HepG2 (cell line): ENCODE measurements around the gene STUB1. TPM values are rescaled to one million over a fixed set of nuclear protein-coding genes. Genes with fewer than 3 reads are reported as not detected.
A peak's percentile ranks its signal among the peaks of the same experiment; 100 is the strongest.

Source experiments
- DR1 ChIP-seq: sonication (generic); formaldehyde crosslinking; IDR thresholded peaks from 2 replicates; pipeline ENCODE4 v1.8.0; 2021; ENCODE audit warnings: mild to moderate bottlenecking, missing genetic modification reagents, inconsistent platforms
- ESRRA ChIP-seq: sonication (generic); formaldehyde crosslinking; IDR thresholded peaks from 2 replicates; pipeline ENCODE4 v1.5.1; 2020; ENCODE audit warnings: mild to moderate bottlenecking, low read depth, missing genetic modification reagents
- ETV5 ChIP-seq: IDR thresholded peaks from 2 replicates; pipeline ENCODE4 v1.6.1; 2018; ENCODE audit warnings: missing biosample characterization, missing genetic modification reagents, inconsistent platforms, borderline replicate concordance
- GATA4 ChIP-seq: sonication (generic); IDR thresholded peaks from 2 replicates; pipeline ENCODE4 v1.6.1; 2016; ENCODE audit warnings: antibody characterized with exemption, low read depth, borderline replicate concordance
- HOXA5 ChIP-seq: sonication (generic); formaldehyde crosslinking; IDR thresholded peaks from 2 replicates; pipeline ENCODE4 v1.4.0; 2020; ENCODE audit warnings: missing genetic modification reagents
- JUNB ChIP-seq: sonication (generic); formaldehyde crosslinking; IDR thresholded peaks from 2 replicates; pipeline ENCODE4 v1.8.0; 2022; ENCODE audit warnings: missing genetic modification reagents, mild to moderate bottlenecking, borderline replicate concordance
- KDM6A ChIP-seq: IDR thresholded peaks from 2 replicates; pipeline ENCODE4 v1.6.1; 2016; ENCODE audit warnings: low read depth
- KLF15 ChIP-seq: sonication (generic); formaldehyde crosslinking; IDR thresholded peaks from 2 replicates; pipeline ENCODE4 v1.8.1; 2023; ENCODE audit warnings: borderline replicate concordance, mild to moderate bottlenecking, inconsistent platforms, missing genetic modification reagents, mixed read lengths
- PHF21A ChIP-seq: sonication (generic); formaldehyde crosslinking; IDR thresholded peaks from 2 replicates; pipeline ENCODE4 v1.5.0; 2020; ENCODE audit warnings: mild to moderate bottlenecking, missing genetic modification reagents
- SATB2 ChIP-seq: sonication (generic); formaldehyde crosslinking; IDR thresholded peaks from 2 replicates; pipeline ENCODE4 v1.5.0; 2020; ENCODE audit warnings: missing genetic modification reagents
- SNAI1 ChIP-seq: sonication (generic); formaldehyde crosslinking; IDR thresholded peaks from 2 replicates; pipeline ENCODE4 v1.5.0; 2020; ENCODE audit warnings: mild to moderate bottlenecking, missing genetic modification reagents, borderline replicate concordance
- SP4 ChIP-seq: sonication (generic); formaldehyde crosslinking; IDR thresholded peaks from 2 replicates; pipeline ENCODE4 v1.8.1; 2023; ENCODE audit warnings: mild to moderate bottlenecking, missing genetic modification reagents
- U2AF1 ChIP-seq: fragments of 200-400 bp; formaldehyde crosslinking; optimal IDR thresholded peaks from 2 replicates; pipeline ENCODE3; 2017; ENCODE audit warnings: mild to moderate bottlenecking, low read depth, low read length
- ZNF382 ChIP-seq: sonication (generic); formaldehyde crosslinking; IDR thresholded peaks from 2 replicates; pipeline ENCODE4 v1.5.0; 2020; ENCODE audit warnings: missing genetic modification reagents, mild to moderate bottlenecking, borderline replicate concordance
- ZNF546 ChIP-seq: sonication (generic); formaldehyde crosslinking; conservative IDR thresholded peaks from 2 replicates; pipeline ENCODE4 v1.8.1; 2023; ENCODE audit warnings: mild to moderate bottlenecking, missing genetic modification reagents
- ZSCAN21 ChIP-seq: sonication (generic); formaldehyde crosslinking; IDR thresholded peaks from 2 replicates; pipeline ENCODE4 v1.8.0; 2022; ENCODE audit warnings: mild to moderate bottlenecking, missing genetic modification reagents, moderate library complexity, borderline replicate concordance
- ZSCAN30 ChIP-seq: sonication (generic); formaldehyde crosslinking; IDR thresholded peaks from 2 replicates; pipeline ENCODE4 v1.5.0; 2020; ENCODE audit warnings: mild to moderate bottlenecking, missing genetic modification reagents
- polyA plus RNA-seq, 8 experiments: library from polyadenylated mRNA; depleted of rRNA in 3 of 8; stranded (reverse) in 7 of 8; unstranded in 1 of 8; fragments of >200 nt; fragmentation: Illumina TruSeq in 4 of 8; extraction: Trizol in 4 of 8; gene quantifications; 2 replicates each; pipeline versions ENCODE4 v1.2.1 to v1.2.3, GENCODE V29; 2011 to 2016; ENCODE audit warnings: low read depth in 4 of 8, missing spikeins in 1 of 8, mixed read lengths in 1 of 8; ENCODE audit not compliant: insufficient read depth in 1 of 8
- total RNA-seq, 5 experiments: library from RNA; depleted of rRNA; stranded (reverse); fragments of >200 nt; fragmentation: Illumina TruSeq; extraction: Trizol; gene quantifications; 2 replicates each; pipeline ENCODE4 v1.2.3, GENCODE V29; 2016; ENCODE audit warnings: low read depth in 1 of 5
- TF ChIP-seq, protein P1 (sequence below): sonication (generic); formaldehyde crosslinking; conservative IDR thresholded peaks from 2 replicates; pipeline ENCODE4 v1.4.0; 2020; ENCODE audit warnings: missing genetic modification reagents
- TF ChIP-seq, protein P2 (sequence below): sonication (generic); formaldehyde crosslinking; IDR thresholded peaks from 2 replicates; pipeline ENCODE4 v1.8.1; 2022; ENCODE audit warnings: low read depth, mild to moderate bottlenecking, missing genetic modification reagents
- TF ChIP-seq, protein P3 (sequence below): sonication (generic); formaldehyde crosslinking; IDR thresholded peaks from 2 replicates; pipeline ENCODE4 v1.9.0; 2021; ENCODE audit warnings: missing genetic modification reagents, borderline replicate concordance
- TF ChIP-seq, protein P4 (sequence below): sonication (generic); formaldehyde crosslinking; IDR thresholded peaks from 2 replicates; pipeline ENCODE4 v1.4.0; 2020; ENCODE audit warnings: missing genetic modification reagents

Gene STUB1
- total and polyA plus RNA-seq, 2 of the 13 experiments (the other 11 are each of a cell fraction or from before 2014, with no cell fraction given) = 52.9 to 78.2 TPM

DNA sequence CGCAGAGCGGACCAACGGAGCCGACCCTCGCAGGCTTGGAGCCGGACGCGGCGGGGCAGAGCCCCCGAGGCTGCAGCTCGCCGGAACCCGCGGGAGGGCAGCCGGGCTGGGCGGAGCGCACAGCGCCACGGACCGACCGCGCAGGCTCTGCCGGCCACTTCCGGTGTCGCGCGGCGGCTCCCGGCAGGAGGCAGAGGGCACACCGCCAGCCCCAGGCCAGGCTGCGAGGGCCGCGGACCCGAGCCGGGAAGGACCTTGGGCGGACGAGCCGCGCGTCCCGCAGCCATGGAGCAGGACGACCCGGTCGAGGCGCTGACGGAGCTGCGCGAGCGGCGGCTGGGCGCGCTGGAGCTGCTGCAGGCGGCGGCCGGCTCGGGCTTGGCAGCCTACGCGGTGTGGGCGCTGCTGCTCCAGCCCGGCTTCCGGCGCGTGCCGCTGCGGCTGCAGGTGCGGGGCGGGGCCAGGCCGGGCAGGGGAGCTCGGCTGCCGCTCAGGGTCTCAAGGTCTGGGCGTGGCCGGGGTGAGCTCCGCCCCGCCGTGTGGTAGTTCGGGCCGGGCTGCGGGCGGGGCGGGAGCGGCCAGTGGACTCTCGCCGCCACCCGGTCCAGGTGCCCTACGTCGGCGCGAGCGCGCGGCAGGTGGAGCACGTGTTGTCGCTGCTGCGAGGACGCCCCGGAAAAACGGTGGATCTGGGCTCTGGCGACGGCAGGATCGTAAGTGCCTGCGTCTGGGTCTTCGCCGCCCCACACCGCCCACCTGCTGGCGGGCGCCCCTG is 41.0 kb downstream of the STUB1 start, which contains the start of gene ANTKMT (continued):
- TF ChIP-seq, protein P1, sequence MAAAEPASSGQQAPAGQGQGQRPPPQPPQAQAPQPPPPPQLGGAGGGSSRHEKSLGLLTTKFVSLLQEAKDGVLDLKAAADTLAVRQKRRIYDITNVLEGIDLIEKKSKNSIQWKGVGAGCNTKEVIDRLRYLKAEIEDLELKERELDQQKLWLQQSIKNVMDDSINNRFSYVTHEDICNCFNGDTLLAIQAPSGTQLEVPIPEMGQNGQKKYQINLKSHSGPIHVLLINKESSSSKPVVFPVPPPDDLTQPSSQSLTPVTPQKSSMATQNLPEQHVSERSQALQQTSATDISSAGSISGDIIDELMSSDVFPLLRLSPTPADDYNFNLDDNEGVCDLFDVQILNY (CRISPR knock-in tag) = 0 out of 2 replicates have a peak, but pooled peaks have one; percentile 40
- TF ChIP-seq HOXA5 (CRISPR knock-in tag) (peak; percentile 58; the same call in 1 of the 2 replicates), KDM6A (CRISPR knock-in tag) (no peak), SP4 (CRISPR knock-in tag) (peak; percentile 94), JUNB (CRISPR knock-in tag) (0 out of 2 replicates have a peak, but pooled peaks have one; percentile 49), ETV5 (CRISPR knock-in tag) (peak; percentile 61; the same call in 1 of the 2 replicates), DR1 (CRISPR knock-in tag) (no peak), ESRRA (CRISPR knock-in tag) (0 out of 2 replicates have a peak, but pooled peaks have one; percentile 38), GATA4 (peak; percentile 53; the same call in 1 of the 2 replicates), KLF15 (CRISPR knock-in tag) (0 out of 2 replicates have a peak, but pooled peaks have one; percentile 16), U2AF1 (no peak), SNAI1 (CRISPR knock-in tag) (peak; percentile 60; the same call in 1 of the 2 replicates), SATB2 (CRISPR knock-in tag) (no peak), ZNF546 (CRISPR knock-in tag) (no peak), ZNF382 (CRISPR knock-in tag) (no peak), ZSCAN30 (CRISPR knock-in tag) (no peak), ZSCAN21 (CRISPR knock-in tag) (peak; percentile 92), PHF21A (peak; percentile 45; the same call in 1 of the 2 replicates)
- TF ChIP-seq, protein P2, sequence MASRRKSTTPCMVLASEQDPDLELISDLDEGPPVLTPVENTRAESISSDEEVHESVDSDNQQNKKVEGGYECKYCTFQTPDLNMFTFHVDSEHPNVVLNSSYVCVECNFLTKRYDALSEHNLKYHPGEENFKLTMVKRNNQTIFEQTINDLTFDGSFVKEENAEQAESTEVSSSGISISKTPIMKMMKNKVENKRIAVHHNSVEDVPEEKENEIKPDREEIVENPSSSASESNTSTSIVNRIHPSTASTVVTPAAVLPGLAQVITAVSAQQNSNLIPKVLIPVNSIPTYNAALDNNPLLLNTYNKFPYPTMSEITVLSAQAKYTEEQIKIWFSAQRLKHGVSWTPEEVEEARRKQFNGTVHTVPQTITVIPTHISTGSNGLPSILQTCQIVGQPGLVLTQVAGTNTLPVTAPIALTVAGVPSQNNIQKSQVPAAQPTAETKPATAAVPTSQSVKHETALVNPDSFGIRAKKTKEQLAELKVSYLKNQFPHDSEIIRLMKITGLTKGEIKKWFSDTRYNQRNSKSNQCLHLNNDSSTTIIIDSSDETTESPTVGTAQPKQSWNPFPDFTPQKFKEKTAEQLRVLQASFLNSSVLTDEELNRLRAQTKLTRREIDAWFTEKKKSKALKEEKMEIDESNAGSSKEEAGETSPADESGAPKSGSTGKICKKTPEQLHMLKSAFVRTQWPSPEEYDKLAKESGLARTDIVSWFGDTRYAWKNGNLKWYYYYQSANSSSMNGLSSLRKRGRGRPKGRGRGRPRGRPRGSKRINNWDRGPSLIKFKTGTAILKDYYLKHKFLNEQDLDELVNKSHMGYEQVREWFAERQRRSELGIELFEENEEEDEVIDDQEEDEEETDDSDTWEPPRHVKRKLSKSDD (CRISPR knock-in tag) = peak; percentile 58; the same call in 1 of the 2 replicates
- TF ChIP-seq, protein P3, sequence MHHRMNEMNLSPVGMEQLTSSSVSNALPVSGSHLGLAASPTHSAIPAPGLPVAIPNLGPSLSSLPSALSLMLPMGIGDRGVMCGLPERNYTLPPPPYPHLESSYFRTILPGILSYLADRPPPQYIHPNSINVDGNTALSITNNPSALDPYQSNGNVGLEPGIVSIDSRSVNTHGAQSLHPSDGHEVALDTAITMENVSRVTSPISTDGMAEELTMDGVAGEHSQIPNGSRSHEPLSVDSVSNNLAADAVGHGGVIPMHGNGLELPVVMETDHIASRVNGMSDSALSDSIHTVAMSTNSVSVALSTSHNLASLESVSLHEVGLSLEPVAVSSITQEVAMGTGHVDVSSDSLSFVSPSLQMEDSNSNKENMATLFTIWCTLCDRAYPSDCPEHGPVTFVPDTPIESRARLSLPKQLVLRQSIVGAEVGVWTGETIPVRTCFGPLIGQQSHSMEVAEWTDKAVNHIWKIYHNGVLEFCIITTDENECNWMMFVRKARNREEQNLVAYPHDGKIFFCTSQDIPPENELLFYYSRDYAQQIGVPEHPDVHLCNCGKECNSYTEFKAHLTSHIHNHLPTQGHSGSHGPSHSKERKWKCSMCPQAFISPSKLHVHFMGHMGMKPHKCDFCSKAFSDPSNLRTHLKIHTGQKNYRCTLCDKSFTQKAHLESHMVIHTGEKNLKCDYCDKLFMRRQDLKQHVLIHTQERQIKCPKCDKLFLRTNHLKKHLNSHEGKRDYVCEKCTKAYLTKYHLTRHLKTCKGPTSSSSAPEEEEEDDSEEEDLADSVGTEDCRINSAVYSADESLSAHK (CRISPR knock-in tag) = no peak
- TF ChIP-seq, protein P4, sequence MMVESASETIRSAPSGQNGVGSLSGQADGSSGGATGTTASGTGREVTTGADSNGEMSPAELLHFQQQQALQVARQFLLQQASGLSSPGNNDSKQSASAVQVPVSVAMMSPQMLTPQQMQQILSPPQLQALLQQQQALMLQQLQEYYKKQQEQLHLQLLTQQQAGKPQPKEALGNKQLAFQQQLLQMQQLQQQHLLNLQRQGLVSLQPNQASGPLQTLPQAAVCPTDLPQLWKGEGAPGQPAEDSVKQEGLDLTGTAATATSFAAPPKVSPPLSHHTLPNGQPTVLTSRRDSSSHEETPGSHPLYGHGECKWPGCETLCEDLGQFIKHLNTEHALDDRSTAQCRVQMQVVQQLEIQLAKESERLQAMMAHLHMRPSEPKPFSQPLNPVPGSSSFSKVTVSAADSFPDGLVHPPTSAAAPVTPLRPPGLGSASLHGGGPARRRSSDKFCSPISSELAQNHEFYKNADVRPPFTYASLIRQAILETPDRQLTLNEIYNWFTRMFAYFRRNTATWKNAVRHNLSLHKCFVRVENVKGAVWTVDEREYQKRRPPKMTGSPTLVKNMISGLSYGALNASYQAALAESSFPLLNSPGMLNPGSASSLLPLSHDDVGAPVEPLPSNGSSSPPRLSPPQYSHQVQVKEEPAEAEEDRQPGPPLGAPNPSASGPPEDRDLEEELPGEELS (CRISPR knock-in tag) = peak; percentile 19; the same call in 1 of the 2 replicates
